IMR-90 (cell line): Measurements from ENCODE around the gene MIER2. TPM values are rescaled to one million over a fixed set of nuclear protein-coding genes. Genes with fewer than 3 reads are reported as not detected.

Experiments
- ATAC-seq: fragments of 200-7000 bp; cut with Tn5 transposase; 2 replicates; pipeline ENCODE4 v1.9.1; 2020; ENCODE audit warnings: low read depth, mild to moderate bottlenecking, moderate library complexity
- BruUV-seq: library from RNA; stranded (reverse); fragments of 400-500 nt; replicated peaks from 2 replicates; lab custom pipeline; 2021; lab: Mats Ljungman, UMichigan
- CTCF ChIA-PET: fragments of 300-600 bp; formaldehyde crosslinking; extraction: SDS; loops from one replicate; lab custom pipeline; 2021; ENCODE audit warnings: antibody characterized with exemption; lab: Yijun Ruan, JAX
- POLR2A ChIA-PET: fragments of 300-600 bp; sonication (Branson Sonifier 250); formaldehyde crosslinking; loops from one replicate; lab custom pipeline; 2022; ENCODE audit warnings: antibody characterized with exemption; ENCODE audit not compliant: unreplicated experiment; lab: Charles Lee
- DNase-seq: peaks from one replicate; pipeline ENCODE4 v3.0.0; 2013
- H2AFZ ChIP-seq: replicated peaks from 2 replicates; pipeline ENCODE3; 2013; ENCODE audit warnings: low read length, mild to moderate bottlenecking; ENCODE audit not compliant: poor library complexity
- H2AK5ac ChIP-seq: 2 replicates; pipeline ENCODE4 v1.6.1; 2013; ENCODE audit warnings: low read depth, low read length, inconsistent platforms
- H2AK9ac ChIP-seq: replicated peaks from 2 replicates; pipeline ENCODE3; 2013; ENCODE audit warnings: mild to moderate bottlenecking, low read depth, low read length, moderate library complexity; ENCODE audit not compliant: poor library complexity
- H2BK120ac ChIP-seq: 2 replicates; pipeline ENCODE4 v1.6.1; 2013; ENCODE audit warnings: low read depth, low read length, inconsistent platforms
- H2BK15ac ChIP-seq: 3 replicates; pipeline ENCODE4 v1.6.1; 2013; ENCODE audit warnings: low read depth, low read length, inconsistent platforms
- H2BK20ac ChIP-seq: 2 replicates; pipeline ENCODE4 v1.6.1; 2013; ENCODE audit warnings: low read depth, mild to moderate bottlenecking, inconsistent platforms, low read length, moderate library complexity
- H2BK5ac ChIP-seq: 2 replicates; pipeline ENCODE4 v1.6.1; 2013; ENCODE audit warnings: mild to moderate bottlenecking, low read depth, low read length, inconsistent platforms; ENCODE audit not compliant: poor library complexity, severe bottlenecking
- H3K14ac ChIP-seq: replicated peaks from 2 replicates; pipeline ENCODE4 v1.6.1; 2013; ENCODE audit warnings: low read depth, low read length, inconsistent platforms
- H3K18ac ChIP-seq: 2 replicates; pipeline ENCODE4 v1.6.1; 2013; ENCODE audit warnings: low read depth, low read length, control low read depth
- H3K23ac ChIP-seq: 2 replicates; pipeline ENCODE4 v1.6.1; 2013; ENCODE audit warnings: low read depth, low read length, inconsistent platforms
- H3K27ac ChIP-seq: 2 replicates; pipeline ENCODE4 v1.5.1; 2013; ENCODE audit warnings: mild to moderate bottlenecking, control low read depth, low read length; ENCODE audit not compliant: insufficient read depth
- H3K27me3 ChIP-seq: 2 replicates; pipeline ENCODE4 v1.6.1; 2013; ENCODE audit warnings: low read length; ENCODE audit not compliant: control insufficient read depth, insufficient read depth
- H3K36me3 ChIP-seq: 2 replicates; pipeline ENCODE4 v1.6.1; 2013; ENCODE audit warnings: low read length, mixed read lengths; ENCODE audit not compliant: control insufficient read depth, insufficient read depth
- H3K4ac ChIP-seq: 2 replicates; pipeline ENCODE4 v1.6.1; 2013; ENCODE audit warnings: low read depth, low read length, inconsistent platforms
- H3K4me1 ChIP-seq: 2 replicates; pipeline ENCODE4 v1.6.1; 2013; ENCODE audit warnings: low read length, mixed read lengths; ENCODE audit not compliant: control insufficient read depth, insufficient read depth
- H3K4me2 ChIP-seq: 2 replicates; pipeline ENCODE4 v1.6.1; 2013; ENCODE audit warnings: low read depth, mild to moderate bottlenecking, control low read depth, low read length, moderate library complexity
- H3K4me3 ChIP-seq: 2 replicates; pipeline ENCODE4 v1.5.1; 2013; ENCODE audit warnings: low read depth, mild to moderate bottlenecking, control low read depth, low read length, moderate library complexity; ENCODE audit not compliant: insufficient read depth
- H3K56ac ChIP-seq: 2 replicates; pipeline ENCODE4 v1.6.1; 2013; ENCODE audit warnings: low read length, inconsistent platforms; ENCODE audit not compliant: insufficient read depth; ENCODE audit errors: extremely low read depth
- H3K79me1 ChIP-seq, 2 experiments: 2 replicates each; pipeline ENCODE4 v1.6.1; 2013; ENCODE audit warnings: low read length in 2 of 2, inconsistent platforms in 1 of 2, low read depth in 1 of 2
- H3K9ac ChIP-seq: 2 replicates; pipeline ENCODE4 v1.6.1; 2013; ENCODE audit warnings: low read depth, low read length, control low read depth
- H3K9me1 ChIP-seq: 2 replicates; pipeline ENCODE4 v1.6.1; 2013; ENCODE audit warnings: low read length, inconsistent platforms; ENCODE audit not compliant: insufficient read depth
- H3K9me3 ChIP-seq: 2 replicates; pipeline ENCODE4 v1.6.1; 2013; ENCODE audit warnings: low read length; ENCODE audit not compliant: control insufficient read depth, insufficient read depth
- H4K20me1 ChIP-seq: 2 replicates; pipeline ENCODE4 v1.6.1; 2013; ENCODE audit warnings: low read length, inconsistent platforms; ENCODE audit not compliant: insufficient read depth
- H4K5ac ChIP-seq: 2 replicates; pipeline ENCODE4 v1.6.1; 2013; ENCODE audit warnings: mild to moderate bottlenecking, low read depth, low read length, control low read depth
- H4K8ac ChIP-seq, 2 experiments: 2 replicates each; pipeline ENCODE4 v1.6.1; 2013; ENCODE audit warnings: low read depth in 2 of 2, low read length in 2 of 2, control low read depth in 1 of 2, inconsistent platforms in 1 of 2
- H4K91ac ChIP-seq: 2 replicates; pipeline ENCODE4 v1.6.1; 2013; ENCODE audit warnings: low read depth, low read length, inconsistent platforms; ENCODE audit not compliant: insufficient read depth
- CEBPB ChIP-seq: IDR thresholded peaks from 2 replicates; pipeline ENCODE4 v1.6.1; 2012; ENCODE audit warnings: low read depth, low read length, improper control_type of control experiment
- FOS ChIP-seq: fragments of 150-350 bp; IDR thresholded peaks from 2 replicates; pipeline ENCODE4 v1.6.1; 2016; ENCODE audit warnings: low read depth, low read length
- RFX5 ChIP-seq: IDR thresholded peaks from 2 replicates; pipeline ENCODE4 v1.8.0; 2012; ENCODE audit warnings: low read depth, mild to moderate bottlenecking, low read length, moderate library complexity
- WGBS, 2 experiments: methylation state at CpG; one replicate each; pipeline versions ENCODE4 v1.1.5 to v1.1.7; 2013; ENCODE audit warnings: missing lambda C conversion rate in 2 of 2; ENCODE audit not compliant: insufficient read length in 1 of 2; ENCODE audit errors: extremely low coverage in 2 of 2; 5-methylcytosine and 5-hydroxymethylcytosine counted together
- dilution Hi-C: fragments of 300-500 bp; cut with HindIII; formaldehyde crosslinking; loops from one replicate; pipeline ENCODE4 v1.14.3; 2018; ENCODE audit warnings: low sequenced_read_pairs; ENCODE audit not compliant: unreplicated experiment
- in situ Hi-C: fragments of 300-500 bp; cut with MboI; formaldehyde crosslinking; loops from 3 replicates; pipeline ENCODE4 v1.14.3; 2019; ENCODE audit warnings: low sequenced_read_pairs, inconsistent platforms, mixed read lengths
- intact Hi-C: fragments of 100-400 bp; cut with micrococcal nuclease; formaldehyde crosslinking; loops from 2 replicates; pipeline ENCODE4 v1.10.0; 2022
- polyA plus RNA-seq, 3 experiments: library from polyadenylated mRNA; depleted of rRNA; stranded (reverse); fragments of >200 nt; gene quantifications; 2 replicates each; pipeline ENCODE4 v1.2.3, GENCODE V29; 2012; ENCODE audit warnings: low replicate concordance in 1 of 3
- total RNA-seq: library from RNA; depleted of rRNA; stranded (reverse); fragments of >200 nt; gene quantifications from 2 replicates; pipeline ENCODE4 v1.2.3, GENCODE V29; 2012

Gene MIER2
- total and polyA plus RNA-seq, 2 of the 4 experiments (the other 2 are of a cell fraction) = 28.0 to 28.4 TPM

GRCh38 chr19:295687-296370, 48.8 kb downstream of the MIER2 start:
- Histone ChIP-seq H3K27ac (no peak overlapping the region), H3K4me1 (peaks cover 6% of the 10 kb centered on the region; the same call in 1 of the 2 replicates), H2BK15ac (no peak overlapping the region), H3K9me1 (no peaks in the 10 kb centered on the region), H4K20me1 (0 out of 2 replicates have a peak, but pooled peaks cover 8% of the 10 kb centered on the region), H3K56ac (no peak overlapping the region), H2AK9ac (no peak overlapping the region), H2BK5ac (no peak overlapping the region), H2BK20ac (no peak overlapping the region), H4K8ac (no peak overlapping the region), H3K9me3 (no peaks in the 10 kb centered on the region), H3K27me3 (peaks cover 39% of the 10 kb centered on the region), H3K4me3 (no peak overlapping the region), H3K23ac (no peak overlapping the region), H3K79me1 (no peaks in the 10 kb centered on the region), H2AFZ (no peak overlapping the region), H3K18ac (no peak overlapping the region), H3K9ac (no peak overlapping the region), H2BK120ac (no peak overlapping the region), H3K4ac (no peak overlapping the region), H3K4me2 (no peak overlapping the region), H2AK5ac (no peak overlapping the region), H4K91ac (no peak overlapping the region), H3K14ac (no peak overlapping the region), H4K5ac (no peak overlapping the region), H3K36me3 (no peaks in the 10 kb centered on the region)
- 100% methylated on average over 2 of the region's 13 CpGs; no CpG with 5 or more reads in 1 of the 2 experiments for WGBS, 2 experiments
- intact Hi-C loops = no loop called here
- DNase-seq (no peak), ATAC-seq (no peak)
- POLR2A ChIA-PET = no interaction called here
- CTCF ChIA-PET = interaction anchor here (0.8 to 1.1 kb wide), 2 partner anchors 14 to 47 kb away, joined by 3 read pairs; no protein-coding TSS in a partner anchor
- in situ Hi-C loops = no loop called here
- dilution Hi-C loops = no loop called here
- no peak for TF ChIP-seq RFX5
- no peak for TF ChIP-seq FOS
- no peak for TF ChIP-seq CEBPB
- no TSS peak for BruUV-seq
